ENCODE measurements around the gene MMRN1.

Gene MMRN1

DNA sequence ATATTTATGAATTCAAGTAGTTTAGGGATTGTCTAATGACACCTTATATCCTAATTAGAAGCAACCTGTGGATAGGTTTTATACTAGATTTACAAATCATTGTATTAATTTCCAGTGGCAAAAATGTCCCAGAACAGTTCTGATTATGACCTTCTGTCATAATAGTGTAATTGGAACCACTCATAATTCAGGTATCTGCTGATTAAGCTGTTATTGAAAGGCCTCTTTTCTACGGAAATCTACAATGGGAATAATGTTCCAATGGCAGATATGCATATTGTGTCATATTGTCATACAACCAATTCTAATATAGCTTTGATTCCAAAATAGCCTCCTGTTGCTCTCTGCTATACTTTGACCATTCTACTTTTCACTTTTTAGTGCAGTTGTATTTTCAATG lies 19.0 kb downstream of the MMRN1 start:
- Histone ChIP-seq H3K9me3 (ENCODE audit: control insufficient read depth, insufficient read depth, low read length) (no peaks in the 10 kb centered on the region), H3K27me3 (ENCODE audit: control insufficient read depth, insufficient read depth, low read length) (no peaks in the 10 kb centered on the region), H3K4me3 (ENCODE audit: low read length) (no peak overlapping the region), H3K36me3 (ENCODE audit: control insufficient read depth, insufficient read depth, low read length) (no peaks in the 10 kb centered on the region), H3K27ac (ENCODE audit: low read length) (no peak overlapping the region), H3K4me1 (ENCODE audit: control insufficient read depth, insufficient read depth, low read length) (peaks cover 2% of the 10 kb centered on the region; the same call in 1 of the 2 replicates)
- WGBS (ENCODE audit: insufficient coverage, insufficient read length), result no CpG with 5 or more reads among the region's 1 CpG
- DNase-seq (ENCODE audit: low read depth, low spot score), result no peak

DNA sequence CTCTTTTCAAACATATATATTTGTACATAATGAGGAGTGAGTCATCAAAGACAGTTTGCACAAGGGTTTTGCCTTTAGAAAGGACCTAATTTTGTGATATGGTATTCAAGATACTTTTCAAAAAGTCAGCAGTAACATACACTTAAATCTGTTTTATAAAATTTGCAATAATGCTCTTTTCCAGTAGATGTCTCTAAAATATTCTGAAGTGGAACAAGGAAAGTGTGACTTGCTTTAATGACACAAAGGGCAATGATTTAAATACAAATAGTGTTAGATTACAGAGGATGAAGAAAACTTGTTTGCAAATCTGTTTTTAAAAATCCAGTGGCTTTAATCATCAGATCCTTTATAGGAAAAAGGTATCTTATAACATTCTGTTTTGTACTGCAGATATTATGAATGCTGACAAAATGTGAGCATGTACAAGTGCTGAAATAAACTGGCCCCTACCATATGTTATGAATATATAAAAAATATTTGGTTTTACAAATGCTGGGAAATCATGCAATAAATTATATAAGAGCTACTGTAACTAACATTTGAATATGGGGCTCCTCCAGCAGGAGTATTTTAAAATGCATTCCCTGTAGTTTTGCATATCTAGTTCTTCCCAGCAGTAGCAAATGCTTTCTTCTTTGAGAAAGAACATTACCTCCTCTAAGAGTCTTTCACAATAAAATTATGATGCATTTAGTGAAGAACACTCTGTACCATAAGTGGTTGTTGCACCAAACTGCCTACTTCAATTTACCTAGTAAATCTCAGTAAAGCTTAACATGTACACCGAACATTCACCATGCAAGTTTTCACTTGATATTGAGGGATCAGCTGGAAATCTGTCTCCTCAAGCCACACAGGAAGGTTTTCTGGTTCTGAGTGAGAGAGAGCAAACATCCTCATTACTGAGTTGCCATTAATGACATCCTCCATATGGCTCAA lies 20.2 kb downstream of the MMRN1 start:
- Histone ChIP-seq H3K27ac (ENCODE audit: low read length) (no peak overlapping the region), H3K9me3 (ENCODE audit: control insufficient read depth, insufficient read depth, low read length) (no peaks in the 10 kb centered on the region), H3K36me3 (ENCODE audit: control insufficient read depth, insufficient read depth, low read length) (no peaks in the 10 kb centered on the region), H3K4me1 (ENCODE audit: control insufficient read depth, insufficient read depth, low read length) (peaks cover 2% of the 10 kb centered on the region; the same call in 1 of the 2 replicates), H3K4me3 (ENCODE audit: low read length) (no peak overlapping the region), H3K27me3 (ENCODE audit: control insufficient read depth, insufficient read depth, low read length) (no peaks in the 10 kb centered on the region)
- WGBS (ENCODE audit: insufficient coverage, insufficient read length), result no CpG with 5 or more reads among the region's 1 CpG
- DNase-seq (ENCODE audit: low read depth, low spot score), result no peak

DNA sequence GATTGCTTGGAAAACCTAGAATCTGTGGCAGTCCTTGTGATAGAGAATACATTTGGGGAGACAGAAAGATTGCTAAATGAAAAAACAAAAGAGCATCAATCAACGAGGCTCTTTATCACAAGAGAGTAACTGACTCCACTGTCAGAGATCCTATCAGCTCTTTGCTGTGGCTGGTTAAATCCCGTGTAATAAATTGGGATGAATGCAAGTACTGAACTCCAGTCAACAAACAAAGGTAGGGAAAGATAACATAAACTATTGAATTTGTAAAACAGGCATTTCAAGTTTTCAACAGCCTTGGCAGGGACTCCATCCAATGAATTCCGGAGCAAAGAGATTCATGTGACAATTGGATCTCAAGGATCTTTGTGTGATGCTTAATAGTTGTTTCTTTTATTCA lies 21.3 kb downstream of the MMRN1 start:
- Histone ChIP-seq H3K36me3 (ENCODE audit: control insufficient read depth, insufficient read depth, low read length) (no peaks in the 10 kb centered on the region), H3K4me3 (ENCODE audit: low read length) (no peak overlapping the region), H3K9me3 (ENCODE audit: control insufficient read depth, insufficient read depth, low read length) (no peaks in the 10 kb centered on the region), H3K27ac (ENCODE audit: low read length) (no peak overlapping the region), H3K4me1 (ENCODE audit: control insufficient read depth, insufficient read depth, low read length) (peaks cover 2% of the 10 kb centered on the region; the same call in 1 of the 2 replicates), H3K27me3 (ENCODE audit: control insufficient read depth, insufficient read depth, low read length) (no peaks in the 10 kb centered on the region)
- no CpG with 5 or more reads among the region's 3 CpGs for WGBS (ENCODE audit: insufficient coverage, insufficient read length)
- DNase-seq (ENCODE audit: low read depth, low spot score), result no peak

DNA sequence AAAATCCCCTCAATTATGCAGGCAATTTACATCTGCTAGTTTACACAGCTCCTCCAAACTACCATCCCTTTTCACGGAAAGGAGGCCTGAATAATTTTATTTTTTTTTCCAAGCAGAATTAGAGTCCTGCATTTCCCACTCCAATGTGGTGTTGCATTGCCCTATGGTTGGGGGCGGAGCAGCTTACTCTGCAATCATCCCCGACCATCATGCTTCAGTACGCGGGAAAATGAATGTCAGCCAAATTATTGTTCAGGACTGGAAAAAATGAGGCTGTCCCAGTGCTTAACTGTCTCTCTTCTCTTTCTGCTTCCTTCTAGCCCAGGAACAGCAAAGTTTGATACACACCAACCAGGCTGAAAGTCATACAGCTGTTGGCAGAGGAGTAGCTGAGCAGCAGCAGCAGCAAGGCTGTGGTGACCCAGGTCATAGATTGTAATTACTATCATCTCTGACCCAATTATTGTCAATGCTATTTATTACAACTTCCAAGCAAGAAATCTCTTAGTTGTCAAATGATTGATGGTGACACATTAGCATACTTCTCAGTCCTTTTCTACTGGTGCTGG lies 28.3 kb downstream of the MMRN1 start:
- no CpG with 5 or more reads among the region's 5 CpGs for WGBS (ENCODE audit: insufficient coverage, insufficient read length)
- no peak overlapping the region for H3K4me3 ChIP-seq (ENCODE audit: low read length)
- H3K27me3 ChIP-seq (ENCODE audit: control insufficient read depth, insufficient read depth, low read length), result no peaks in the 10 kb centered on the region
- H3K9me3 ChIP-seq (ENCODE audit: control insufficient read depth, insufficient read depth, low read length), result no peaks in the 10 kb centered on the region
- H3K27ac ChIP-seq (ENCODE audit: low read length), result no peak overlapping the region
- no peak for DNase-seq (ENCODE audit: low read depth, low spot score)
- H3K4me1 ChIP-seq (ENCODE audit: control insufficient read depth, insufficient read depth, low read length), result no peaks in the 10 kb centered on the region
- H3K36me3 ChIP-seq (ENCODE audit: control insufficient read depth, insufficient read depth, low read length), result no peaks in the 10 kb centered on the region

DNA sequence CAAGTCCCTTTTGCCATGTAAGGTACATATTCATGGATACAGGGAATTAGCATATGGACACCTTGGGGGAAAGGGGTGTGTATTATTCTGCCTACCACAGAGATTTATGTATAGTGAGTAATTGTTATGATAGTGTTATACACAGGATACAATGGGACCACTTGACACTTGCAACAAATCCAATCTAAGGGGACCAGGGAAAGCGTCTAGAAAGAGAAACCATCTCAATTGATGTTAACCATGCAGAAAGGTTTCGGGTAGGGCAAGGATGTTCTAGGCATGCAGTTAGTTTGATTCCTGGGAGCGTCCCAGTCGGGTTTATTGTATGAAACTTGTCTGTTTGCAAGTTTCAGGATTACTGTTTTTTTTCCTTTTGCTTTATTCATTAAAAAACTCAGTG lies 34.2 kb downstream of the MMRN1 start:
- Histone ChIP-seq H3K4me1 (ENCODE audit: control insufficient read depth, insufficient read depth, low read length) (no peaks in the 10 kb centered on the region), H3K27ac (ENCODE audit: low read length) (no peak overlapping the region), H3K36me3 (ENCODE audit: control insufficient read depth, insufficient read depth, low read length) (no peaks in the 10 kb centered on the region), H3K4me3 (ENCODE audit: low read length) (no peak overlapping the region), H3K27me3 (ENCODE audit: control insufficient read depth, insufficient read depth, low read length) (no peaks in the 10 kb centered on the region), H3K9me3 (ENCODE audit: control insufficient read depth, insufficient read depth, low read length) (no peaks in the 10 kb centered on the region)
- no CpG with 5 or more reads among the region's 4 CpGs for WGBS (ENCODE audit: insufficient coverage, insufficient read length)
- DNase-seq (ENCODE audit: low read depth, low spot score), result no peak

DNA sequence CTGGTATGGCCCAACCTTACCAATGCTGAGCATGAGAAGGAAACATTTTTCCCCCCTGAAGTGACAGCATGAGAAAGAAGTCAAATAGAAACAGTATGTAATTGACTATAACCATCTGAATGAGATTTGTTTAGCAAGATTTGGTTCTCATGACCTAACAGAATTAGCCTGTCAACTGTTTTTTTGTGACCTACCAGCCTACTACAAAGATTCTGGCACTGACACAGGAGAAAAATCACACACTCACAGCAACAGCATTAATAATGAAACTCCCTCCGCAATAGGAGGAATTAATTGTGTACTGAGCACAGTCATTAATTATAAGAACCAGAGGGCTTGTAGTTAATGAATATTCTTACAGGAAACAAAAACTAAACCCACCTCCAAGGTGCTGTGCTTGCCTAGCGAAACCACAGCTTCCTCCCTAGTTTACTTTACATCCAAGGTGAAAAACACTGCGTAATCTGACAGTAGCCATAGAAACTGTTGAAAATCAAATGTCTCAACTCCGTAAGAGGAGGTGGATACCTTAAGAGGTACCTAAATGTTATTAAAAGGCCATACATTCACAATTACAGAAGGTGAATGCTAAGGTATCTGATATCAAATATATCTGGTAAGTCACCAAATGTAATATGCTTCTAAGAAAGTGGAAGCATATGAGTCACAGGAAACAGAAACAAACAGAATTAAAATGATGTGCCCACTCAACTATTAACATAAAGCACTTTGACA lies 34.9 kb downstream of the MMRN1 start:
- Histone ChIP-seq H3K27me3 (ENCODE audit: control insufficient read depth, insufficient read depth, low read length) (no peaks in the 10 kb centered on the region), H3K36me3 (ENCODE audit: control insufficient read depth, insufficient read depth, low read length) (no peaks in the 10 kb centered on the region), H3K9me3 (ENCODE audit: control insufficient read depth, insufficient read depth, low read length) (no peaks in the 10 kb centered on the region), H3K4me1 (ENCODE audit: control insufficient read depth, insufficient read depth, low read length) (no peaks in the 10 kb centered on the region), H3K27ac (ENCODE audit: low read length) (no peak overlapping the region), H3K4me3 (ENCODE audit: low read length) (no peak overlapping the region)
- no CpG with 5 or more reads among the region's 4 CpGs for WGBS (ENCODE audit: insufficient coverage, insufficient read length)
- no peak for DNase-seq (ENCODE audit: low read depth, low spot score)

DNA sequence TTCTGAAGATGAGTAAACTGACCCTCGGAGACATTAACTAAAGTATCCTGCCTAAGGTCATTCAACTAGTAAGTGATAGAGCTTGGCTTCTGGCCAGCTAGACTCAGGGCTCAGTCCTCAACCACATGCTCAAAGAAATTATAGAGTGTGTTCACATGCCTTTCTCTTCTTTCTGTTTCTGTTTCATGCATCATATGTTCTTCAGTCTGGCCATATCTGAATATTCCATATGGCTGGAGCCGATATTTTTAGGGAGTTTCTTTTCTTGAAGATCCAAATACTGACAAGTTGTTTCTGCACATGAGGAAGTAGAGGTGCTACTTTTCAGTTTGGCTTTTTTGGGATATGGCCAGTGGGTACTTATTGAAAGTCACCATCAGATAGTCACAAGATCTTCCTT lies 44.9 kb downstream of the MMRN1 start:
- WGBS (ENCODE audit: insufficient coverage, insufficient read length), result no CpG with 5 or more reads among the region's 2 CpGs
- Histone ChIP-seq H3K27me3 (ENCODE audit: control insufficient read depth, insufficient read depth, low read length) (no peaks in the 10 kb centered on the region), H3K4me1 (ENCODE audit: control insufficient read depth, insufficient read depth, low read length) (no peaks in the 10 kb centered on the region), H3K36me3 (ENCODE audit: control insufficient read depth, insufficient read depth, low read length) (no peaks in the 10 kb centered on the region), H3K9me3 (ENCODE audit: control insufficient read depth, insufficient read depth, low read length) (no peaks in the 10 kb centered on the region), H3K27ac (ENCODE audit: low read length) (no peak overlapping the region), H3K4me3 (ENCODE audit: low read length) (no peak overlapping the region)
- no peak for DNase-seq (ENCODE audit: low read depth, low spot score)

DNA sequence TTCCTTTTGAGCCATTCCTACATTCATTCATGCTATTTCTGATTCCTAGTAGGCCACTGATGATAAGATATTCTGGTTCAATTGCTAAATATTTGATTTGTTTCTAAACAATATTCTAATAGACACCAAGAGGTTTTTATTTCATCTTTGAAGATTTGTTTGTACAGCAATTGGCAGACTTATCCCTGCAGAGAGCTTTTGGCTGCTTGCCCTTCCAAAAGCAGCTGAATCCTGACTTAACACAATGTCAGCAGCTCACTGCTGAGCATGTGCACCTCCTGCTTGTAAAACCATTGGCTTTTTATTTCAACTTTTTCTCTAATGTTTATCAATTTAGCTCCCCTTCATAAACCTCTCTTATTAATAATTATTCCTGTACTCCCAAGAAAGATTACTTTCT lies 45.3 kb downstream of the MMRN1 start:
- Histone ChIP-seq H3K27ac (ENCODE audit: low read length) (no peak overlapping the region), H3K36me3 (ENCODE audit: control insufficient read depth, insufficient read depth, low read length) (no peaks in the 10 kb centered on the region), H3K4me1 (ENCODE audit: control insufficient read depth, insufficient read depth, low read length) (no peaks in the 10 kb centered on the region), H3K27me3 (ENCODE audit: control insufficient read depth, insufficient read depth, low read length) (no peaks in the 10 kb centered on the region), H3K9me3 (ENCODE audit: control insufficient read depth, insufficient read depth, low read length) (no peaks in the 10 kb centered on the region), H3K4me3 (ENCODE audit: low read length) (no peak overlapping the region)
- no peak for DNase-seq (ENCODE audit: low read depth, low spot score)

DNA sequence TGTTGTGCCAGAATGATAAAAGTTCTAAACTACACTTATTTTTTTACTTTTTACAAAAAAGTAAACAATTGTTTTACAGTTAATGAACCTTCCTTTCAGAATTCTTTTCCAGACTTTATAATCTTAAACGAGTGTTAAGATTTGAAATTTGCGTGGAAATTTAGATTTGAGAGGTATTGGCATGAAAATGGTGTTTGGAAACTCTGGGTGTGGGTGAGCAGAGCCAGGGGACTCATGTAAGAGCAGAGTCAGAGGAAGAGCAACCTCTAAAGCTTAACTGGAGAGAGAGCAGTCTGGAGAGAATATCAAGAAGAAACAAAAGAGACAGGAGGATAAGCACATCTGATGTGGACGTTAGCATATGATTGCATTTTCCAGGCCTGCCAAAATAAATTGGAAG lies 48.2 kb downstream of the MMRN1 start:
- no peaks in the 10 kb centered on the region for H3K9me3 ChIP-seq (ENCODE audit: control insufficient read depth, insufficient read depth, low read length)
- no peak overlapping the region for H3K4me3 ChIP-seq (ENCODE audit: low read length)
- no peaks in the 10 kb centered on the region for H3K4me1 ChIP-seq (ENCODE audit: control insufficient read depth, insufficient read depth, low read length)
- no peak overlapping the region for H3K27ac ChIP-seq (ENCODE audit: low read length)
- H3K36me3 ChIP-seq (ENCODE audit: control insufficient read depth, insufficient read depth, low read length), result no peaks in the 10 kb centered on the region
- DNase-seq (ENCODE audit: low read depth, low spot score), result no peak
- no peaks in the 10 kb centered on the region for H3K27me3 ChIP-seq (ENCODE audit: control insufficient read depth, insufficient read depth, low read length)
- 100% methylated on average over 2 of the region's 3 CpGs for WGBS (ENCODE audit: insufficient coverage, insufficient read length)

DNA sequence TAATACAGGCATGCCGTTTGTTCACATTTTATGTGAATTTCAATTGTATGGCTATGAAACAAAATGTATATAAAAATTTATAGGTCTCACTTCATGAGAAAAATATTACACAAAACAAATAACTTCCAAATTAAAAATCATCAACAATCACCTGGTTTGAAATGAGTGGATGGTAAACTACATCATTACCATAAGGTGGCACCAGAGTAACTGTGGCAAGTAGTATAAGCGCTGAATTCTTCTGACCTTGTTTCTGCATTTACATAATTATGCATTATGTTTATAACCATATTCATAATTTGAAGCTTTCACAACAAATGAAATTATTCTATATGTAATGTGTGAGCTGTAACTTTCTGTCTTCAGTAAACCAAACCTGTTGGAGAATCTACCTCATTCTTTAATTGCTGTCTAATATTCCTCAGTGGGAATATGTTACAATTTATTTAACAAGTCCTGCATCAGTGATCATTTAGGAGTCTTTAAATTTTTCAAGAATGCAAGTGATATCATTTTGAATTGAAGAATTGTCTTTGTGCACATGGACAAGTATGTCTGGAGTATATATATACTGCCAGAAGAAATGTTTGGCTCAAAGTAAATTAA lies 55.2 kb downstream of the MMRN1 start:
- Histone ChIP-seq H3K4me3 (ENCODE audit: low read length) (no peak overlapping the region), H3K9me3 (ENCODE audit: control insufficient read depth, insufficient read depth, low read length) (no peaks in the 10 kb centered on the region), H3K36me3 (ENCODE audit: control insufficient read depth, insufficient read depth, low read length) (no peaks in the 10 kb centered on the region), H3K27ac (ENCODE audit: low read length) (no peak overlapping the region), H3K27me3 (ENCODE audit: control insufficient read depth, insufficient read depth, low read length) (no peaks in the 10 kb centered on the region), H3K4me1 (ENCODE audit: control insufficient read depth, insufficient read depth, low read length) (peaks cover 4% of the 10 kb centered on the region; the same call in 1 of the 2 replicates)
- WGBS (ENCODE audit: insufficient coverage, insufficient read length), result no CpG with 5 or more reads among the region's 2 CpGs
- no peak for DNase-seq (ENCODE audit: low read depth, low spot score)
